Mesenteric fat pad (tissue), 1 donor: ENCODE results near the gene CYB5A. TPM values are rescaled to one million over a fixed set of nuclear protein-coding genes. Genes with fewer than 3 reads are reported as not detected.

Source experiments
- DNase-seq: peaks from one replicate; pipeline ENCODE4 v3.0.0-alpha.2; 2020; ENCODE audit warnings: low spot score
- total RNA-seq: library from RNA; stranded (reverse); fragmentation: NEBNext Ultra II Directional; extraction: Animal tissue kit (Norgen Biotek cat#: 25700); gene quantifications from one replicate; pipeline ENCODE4 v1.2.1, GENCODE V29; 2021
- donor health status: DM: yes; HTN: yes; CAD: no.

CYB5A gene
- total RNA-seq, 1 donor from 2014 or later, result 353 TPM

- no peak for DNase-seq
These were observed 13.7 kb downstream of the CYB5A start for GRCh38 chr18:74278058-74278457.

GRCh38 chr18:74277296-74277695 lies 14.5 kb downstream of the CYB5A start:
- DNase-seq, result no peak

GRCh38 chr18:74276609-74277008 lies 15.2 kb downstream of the CYB5A start:
- no peak for DNase-seq

GRCh38 chr18:74275736-74276135 lies 16.0 kb downstream of the CYB5A start:
- no peak for DNase-seq

- no peak for DNase-seq
These were observed 17.1 kb downstream of the CYB5A start for GRCh38 chr18:74274700-74275099.

GRCh38 chr18:74273394-74273793 lies 18.4 kb downstream of the CYB5A start:
- DNase-seq, result no peak

- no peak for DNase-seq
These were observed 20.1 kb downstream of the CYB5A start for GRCh38 chr18:74271635-74272034.

- DNase-seq, result no peak
These were observed 22.7 kb downstream of the CYB5A start for GRCh38 chr18:74268933-74269620.

- no peak for DNase-seq
These were observed 23.6 kb downstream of the CYB5A start for GRCh38 chr18:74268175-74268574.

- no peak for DNase-seq
These were observed 25.6 kb downstream of the CYB5A start for GRCh38 chr18:74266161-74266560.

GRCh38 chr18:74265546-74266098 lies 26.1 kb downstream of the CYB5A start:
- no peak for DNase-seq

- DNase-seq, result no peak
These were observed 27.3 kb downstream of the CYB5A start for GRCh38 chr18:74264303-74265020.

GRCh38 chr18:74261053-74261713 lies 30.6 kb downstream of the CYB5A start:
- no peak for DNase-seq

GRCh38 chr18:74259347-74259746 lies 32.4 kb downstream of the CYB5A start:
- DNase-seq, result no peak

- DNase-seq, result no peak
These were observed 34.7 kb downstream of the CYB5A start for GRCh38 chr18:74257083-74257482.

- DNase-seq, result no peak
These were observed 35.6 kb downstream of the CYB5A start for GRCh38 chr18:74256190-74256589.

- no peak for DNase-seq
These were observed 36.6 kb downstream of the CYB5A start for GRCh38 chr18:74255131-74255616.

GRCh38 chr18:74252039-74252395 lies 39.7 kb downstream of the CYB5A start:
- DNase-seq, result no peak

GRCh38 chr18:74251297-74252038 lies 40.3 kb downstream of the CYB5A start:
- DNase-seq, result no peak

GRCh38 chr18:74250131-74250530 lies 41.6 kb downstream of the CYB5A start:
- no peak for DNase-seq
